OCI-LY1 (cell line): ENCODE measurements around the gene MYL12B.

ENCODE experiments used
- H2AFZ ChIP-seq: fragments of 200-600 bp; sonication (generic), shearing (Covaris generic); 2 replicates; pipeline ENCODE4 v1.6.0; 2014; ENCODE audit warnings: antibody characterized with exemption, mild to moderate bottlenecking, low read length
- H3F3A ChIP-seq: fragments of 200-600 bp; sonication (generic), shearing (Covaris generic); 2 replicates; pipeline ENCODE4 v1.6.0; 2014; ENCODE audit warnings: mild to moderate bottlenecking, antibody characterized with exemption, low read length, moderate library complexity; ENCODE audit not compliant: insufficient read depth
- H3K27ac ChIP-seq: fragments of 200-600 bp; sonication (generic); 2 replicates; pipeline ENCODE4 v1.5.1; 2014; ENCODE audit warnings: low read length, mixed run types, mild to moderate bottlenecking, low read depth; ENCODE audit not compliant: poor library complexity, severe bottlenecking
- H3K27me3 ChIP-seq: fragments of 200-600 bp; sonication (generic); 2 replicates; pipeline ENCODE4 v1.6.0; 2014; ENCODE audit warnings: antibody characterized with exemption, mild to moderate bottlenecking, low read length, moderate library complexity; ENCODE audit not compliant: insufficient read depth
- H3K36me3 ChIP-seq: fragments of 200-600 bp; sonication (generic); 2 replicates; pipeline ENCODE4 v1.6.1; 2014; ENCODE audit warnings: mild to moderate bottlenecking, antibody characterized with exemption, low read length, moderate library complexity, mixed read lengths; ENCODE audit not compliant: insufficient read depth
- H3K4me1 ChIP-seq: fragments of 200-600 bp; sonication (generic); 2 replicates; pipeline ENCODE4 v1.5.1; 2014; ENCODE audit warnings: mild to moderate bottlenecking, low read length, moderate library complexity; ENCODE audit not compliant: insufficient read depth, severe bottlenecking
- H3K4me2 ChIP-seq: fragments of 200-600 bp; sonication (generic), shearing (Covaris generic); 2 replicates; pipeline ENCODE4 v1.6.1; 2014; ENCODE audit warnings: low read length
- H3K4me3 ChIP-seq: fragments of 200-600 bp; sonication (generic); 2 replicates; pipeline ENCODE4 v1.5.1; 2014; ENCODE audit warnings: low read length, low read depth, mild to moderate bottlenecking, mixed read lengths; ENCODE audit not compliant: poor library complexity, severe bottlenecking
- H3K79me2 ChIP-seq: fragments of 200-600 bp; shearing (Covaris generic); 2 replicates; pipeline ENCODE4 v1.6.1; 2016; ENCODE audit warnings: mixed run types, low read length, mixed read lengths; ENCODE audit not compliant: insufficient read depth
- H3K9ac ChIP-seq: fragments of 200-600 bp; sonication (generic), shearing (Covaris generic); 2 replicates; pipeline ENCODE4 v1.6.1; 2014; ENCODE audit warnings: mild to moderate bottlenecking, low read length, mixed read lengths
- H3K9me2 ChIP-seq: fragments of 200-600 bp; sonication (generic), shearing (Covaris generic); 2 replicates; pipeline ENCODE4 v1.6.1; 2014; ENCODE audit warnings: low read depth, mild to moderate bottlenecking, low read length, mixed read lengths
- H3K9me3 ChIP-seq: fragments of 200-600 bp; shearing (Covaris generic); 2 replicates; pipeline ENCODE4 v1.6.1; 2014; ENCODE audit warnings: low read length, mixed read lengths
- H4K20me1 ChIP-seq: fragments of 200-600 bp; sonication (generic), shearing (Covaris generic); 2 replicates; pipeline ENCODE4 v1.6.0; 2016; ENCODE audit warnings: mild to moderate bottlenecking, low read length; ENCODE audit not compliant: insufficient read depth
- EZH2 ChIP-seq: fragments of 200-600 bp; sonication (generic), shearing (Covaris generic); IDR thresholded peaks from 2 replicates; pipeline ENCODE4 v1.8.0; 2017; ENCODE audit warnings: borderline replicate concordance, mixed run types, mild to moderate bottlenecking, antibody characterized with exemption, low read length, moderate library complexity, mixed read lengths
- TF ChIP-seq, protein P1 (sequence below): fragments of 200-600 bp; sonication (generic), shearing (Covaris generic); IDR thresholded peaks from 2 replicates; pipeline ENCODE4 v1.5.1; 2017; ENCODE audit warnings: mild to moderate bottlenecking, antibody characterized with exemption, low read length, moderate library complexity, mixed read lengths

MYL12B gene

DNA sequence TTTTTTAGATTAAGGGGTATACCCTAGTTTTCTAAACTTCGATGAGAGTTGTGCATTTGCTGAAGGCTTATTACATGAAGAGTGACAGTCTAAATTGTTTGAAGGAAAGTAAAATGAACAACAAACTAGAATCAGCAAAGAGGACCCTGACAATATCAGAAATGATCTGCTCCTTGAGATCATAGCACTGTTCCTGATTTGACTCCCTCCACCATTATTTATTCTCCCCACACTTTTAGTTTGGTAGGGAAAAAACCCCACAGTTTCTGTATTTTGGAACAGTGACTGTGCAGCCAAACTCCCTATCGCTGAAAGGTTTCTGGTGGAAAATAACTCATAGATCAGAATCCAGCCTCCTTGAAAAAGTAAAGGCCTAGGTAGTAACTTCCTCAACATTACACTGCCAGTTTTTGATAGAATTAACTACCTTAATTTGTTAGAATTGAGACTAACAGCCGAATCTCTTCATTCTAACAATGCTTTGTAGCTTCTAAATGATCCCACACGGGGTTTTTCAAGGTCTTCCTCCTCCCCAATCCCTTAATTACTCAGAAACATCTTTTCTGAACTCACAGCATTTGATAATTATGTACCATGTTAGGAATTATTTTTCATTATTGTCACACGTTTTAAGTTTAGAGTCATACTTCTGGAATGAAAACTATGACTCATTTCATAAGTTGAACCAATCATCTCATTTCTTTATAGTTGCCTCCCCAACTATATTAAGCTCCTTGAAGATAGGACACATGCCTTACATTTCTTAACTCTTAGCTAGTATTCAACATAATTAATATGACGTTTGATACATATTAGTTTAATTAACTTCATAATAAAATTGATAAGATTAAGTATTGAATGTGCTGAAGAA, 11.5 kb upstream of the MYL12B start:
- Histone ChIP-seq H2AFZ (no peak overlapping the region), H3K4me2 (no peak overlapping the region; the same call in 1 of the 2 replicates), H3F3A (no peaks in the 10 kb centered on the region), H3K27ac (no peak overlapping the region), H3K9me3 (no peaks in the 10 kb centered on the region), H3K9me2 (no peaks in the 10 kb centered on the region), H3K4me3 (no peak overlapping the region), H3K36me3 (peaks cover 36% of the 10 kb centered on the region), H3K9ac (no peak overlapping the region), H3K79me2 (peaks cover 40% of the 10 kb centered on the region), H3K27me3 (no peaks in the 10 kb centered on the region), H4K20me1 (no peaks in the 10 kb centered on the region), H3K4me1 (peaks cover 34% of the 10 kb centered on the region)
- TF ChIP-seq, protein P1, sequence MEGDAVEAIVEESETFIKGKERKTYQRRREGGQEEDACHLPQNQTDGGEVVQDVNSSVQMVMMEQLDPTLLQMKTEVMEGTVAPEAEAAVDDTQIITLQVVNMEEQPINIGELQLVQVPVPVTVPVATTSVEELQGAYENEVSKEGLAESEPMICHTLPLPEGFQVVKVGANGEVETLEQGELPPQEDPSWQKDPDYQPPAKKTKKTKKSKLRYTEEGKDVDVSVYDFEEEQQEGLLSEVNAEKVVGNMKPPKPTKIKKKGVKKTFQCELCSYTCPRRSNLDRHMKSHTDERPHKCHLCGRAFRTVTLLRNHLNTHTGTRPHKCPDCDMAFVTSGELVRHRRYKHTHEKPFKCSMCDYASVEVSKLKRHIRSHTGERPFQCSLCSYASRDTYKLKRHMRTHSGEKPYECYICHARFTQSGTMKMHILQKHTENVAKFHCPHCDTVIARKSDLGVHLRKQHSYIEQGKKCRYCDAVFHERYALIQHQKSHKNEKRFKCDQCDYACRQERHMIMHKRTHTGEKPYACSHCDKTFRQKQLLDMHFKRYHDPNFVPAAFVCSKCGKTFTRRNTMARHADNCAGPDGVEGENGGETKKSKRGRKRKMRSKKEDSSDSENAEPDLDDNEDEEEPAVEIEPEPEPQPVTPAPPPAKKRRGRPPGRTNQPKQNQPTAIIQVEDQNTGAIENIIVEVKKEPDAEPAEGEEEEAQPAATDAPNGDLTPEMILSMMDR, result no peak

DNA sequence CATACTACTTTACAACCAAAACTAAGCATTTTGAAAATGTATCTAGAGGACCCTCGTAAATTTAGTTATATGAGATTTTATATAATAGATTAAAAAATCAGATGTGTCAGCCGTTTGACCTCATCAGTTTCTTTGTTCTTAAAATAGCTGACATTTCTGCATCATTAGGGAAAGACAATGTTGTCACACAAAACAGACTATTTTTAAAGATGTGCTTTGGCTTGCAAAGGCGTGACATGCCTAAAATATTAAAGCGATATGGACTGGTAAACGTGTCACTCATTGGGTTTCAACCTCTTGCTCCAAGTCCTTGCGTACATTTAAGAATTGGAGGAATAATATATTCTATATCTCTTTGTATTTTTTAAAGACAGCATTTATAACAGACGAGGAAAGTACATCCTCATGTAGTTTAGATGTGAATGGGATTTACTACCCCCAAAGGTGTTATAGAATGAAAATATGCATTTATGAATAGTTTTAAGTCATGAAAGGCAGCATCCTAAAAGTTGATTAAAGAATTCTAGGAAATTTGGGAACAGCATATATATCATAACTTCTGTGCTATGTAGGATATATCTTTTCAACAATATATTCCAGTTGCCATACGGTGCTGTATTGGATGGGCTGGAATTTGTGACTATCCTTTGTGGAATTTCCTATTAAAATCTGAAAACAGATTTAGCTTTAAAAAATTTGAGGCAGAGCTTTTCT, 10.5 kb upstream of the MYL12B start:
- H3K9me3 ChIP-seq, result no peaks in the 10 kb centered on the region
- H3K79me2 ChIP-seq, result peaks cover 40% of the 10 kb centered on the region
- no peaks in the 10 kb centered on the region for H3K27me3 ChIP-seq
- no peak overlapping the region for H2AFZ ChIP-seq
- no peak overlapping the region for H3K4me2 ChIP-seq
- H3F3A ChIP-seq, result no peaks in the 10 kb centered on the region
- H3K4me1 ChIP-seq, result peaks cover 26% of the 10 kb centered on the region
- H3K9ac ChIP-seq, result no peak overlapping the region
- H3K9me2 ChIP-seq, result no peaks in the 10 kb centered on the region
- H3K36me3 ChIP-seq, result peaks cover 46% of the 10 kb centered on the region
- no peak overlapping the region for H3K27ac ChIP-seq
- TF ChIP-seq, protein P1, result no peak
- TF ChIP-seq EZH2, result no peak
- H4K20me1 ChIP-seq, result no peaks in the 10 kb centered on the region
- H3K4me3 ChIP-seq, result no peak overlapping the region

DNA sequence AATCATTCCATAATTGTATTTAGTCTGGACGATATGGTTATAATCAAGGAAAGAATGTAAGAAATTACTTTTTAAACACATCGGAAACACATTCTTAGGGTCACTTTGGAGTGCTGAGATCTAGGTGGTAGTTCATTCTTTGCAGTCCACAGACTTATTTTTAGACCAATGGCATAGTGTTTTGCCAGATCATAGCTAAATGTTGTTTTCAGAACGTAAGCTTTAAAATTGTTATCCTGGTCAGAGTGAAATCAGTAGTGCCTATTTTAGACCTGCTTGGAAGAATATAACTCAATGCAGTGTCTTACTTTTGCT, 10.0 kb upstream of the MYL12B start:
- Histone ChIP-seq H4K20me1 (no peaks in the 10 kb centered on the region), H3K36me3 (peaks cover 51% of the 10 kb centered on the region), H3K4me3 (no peak overlapping the region), H3F3A (no peaks in the 10 kb centered on the region), H3K27ac (no peak overlapping the region), H2AFZ (no peak overlapping the region), H3K9me3 (no peaks in the 10 kb centered on the region), H3K79me2 (peaks cover 40% of the 10 kb centered on the region), H3K4me1 (peaks cover 21% of the 10 kb centered on the region), H3K27me3 (no peaks in the 10 kb centered on the region), H3K9me2 (no peaks in the 10 kb centered on the region), H3K4me2 (no peak overlapping the region), H3K9ac (no peak overlapping the region)
- TF ChIP-seq, protein P1, result no peak
- TF ChIP-seq EZH2, result no peak
